Fibroblast of skin of left quadriceps (primary cell): ENCODE data around the gene ENOX2.

Experiments
- DNase-seq, 2 experiments: peaks; one replicate each; pipeline ENCODE4 v3.0.0-alpha.2; 2013; ENCODE audit warnings: low read depth in 2 of 2

The ENOX2 gene

DNA sequence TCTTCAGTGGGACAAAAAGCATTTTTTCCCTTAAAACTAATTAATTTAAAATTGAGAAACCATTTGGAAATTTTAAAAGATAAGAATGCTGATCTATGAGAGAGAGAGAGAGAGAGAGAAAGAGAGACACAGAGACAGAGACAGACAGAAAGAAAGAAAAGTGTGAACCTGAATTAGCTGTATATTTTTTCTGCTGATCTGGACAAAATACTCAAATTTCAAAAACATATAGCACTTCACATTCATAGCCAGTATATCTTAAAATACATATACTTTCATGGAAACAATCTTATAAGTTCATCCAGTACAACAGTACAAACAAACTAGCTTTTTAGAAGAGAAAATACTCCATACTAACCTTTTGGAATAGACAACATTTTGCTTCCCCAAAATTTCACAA is 18.4 kb downstream of the ENOX2 start:
- DNase-seq = no peak

DNA sequence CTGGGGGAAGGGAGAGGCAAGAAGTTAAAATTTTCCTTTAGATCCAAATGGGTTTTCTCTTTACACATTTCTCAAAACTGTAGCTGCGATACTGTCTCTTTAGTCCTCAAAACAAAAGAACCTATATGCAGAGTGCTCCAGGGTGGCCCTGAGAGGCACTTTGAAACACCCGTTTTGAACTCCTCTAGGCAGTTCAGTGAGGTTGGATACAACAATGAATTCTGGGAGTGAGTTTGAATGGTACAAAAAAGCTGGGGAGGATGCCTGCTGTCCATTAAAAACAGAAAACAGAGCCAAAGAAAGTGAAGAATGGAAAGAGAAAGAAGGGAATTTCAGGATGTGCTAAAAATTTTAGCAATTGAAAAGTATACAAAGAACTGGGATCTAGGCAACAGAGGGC is 23.1 kb downstream of the ENOX2 start:
- no peak for DNase-seq

DNA sequence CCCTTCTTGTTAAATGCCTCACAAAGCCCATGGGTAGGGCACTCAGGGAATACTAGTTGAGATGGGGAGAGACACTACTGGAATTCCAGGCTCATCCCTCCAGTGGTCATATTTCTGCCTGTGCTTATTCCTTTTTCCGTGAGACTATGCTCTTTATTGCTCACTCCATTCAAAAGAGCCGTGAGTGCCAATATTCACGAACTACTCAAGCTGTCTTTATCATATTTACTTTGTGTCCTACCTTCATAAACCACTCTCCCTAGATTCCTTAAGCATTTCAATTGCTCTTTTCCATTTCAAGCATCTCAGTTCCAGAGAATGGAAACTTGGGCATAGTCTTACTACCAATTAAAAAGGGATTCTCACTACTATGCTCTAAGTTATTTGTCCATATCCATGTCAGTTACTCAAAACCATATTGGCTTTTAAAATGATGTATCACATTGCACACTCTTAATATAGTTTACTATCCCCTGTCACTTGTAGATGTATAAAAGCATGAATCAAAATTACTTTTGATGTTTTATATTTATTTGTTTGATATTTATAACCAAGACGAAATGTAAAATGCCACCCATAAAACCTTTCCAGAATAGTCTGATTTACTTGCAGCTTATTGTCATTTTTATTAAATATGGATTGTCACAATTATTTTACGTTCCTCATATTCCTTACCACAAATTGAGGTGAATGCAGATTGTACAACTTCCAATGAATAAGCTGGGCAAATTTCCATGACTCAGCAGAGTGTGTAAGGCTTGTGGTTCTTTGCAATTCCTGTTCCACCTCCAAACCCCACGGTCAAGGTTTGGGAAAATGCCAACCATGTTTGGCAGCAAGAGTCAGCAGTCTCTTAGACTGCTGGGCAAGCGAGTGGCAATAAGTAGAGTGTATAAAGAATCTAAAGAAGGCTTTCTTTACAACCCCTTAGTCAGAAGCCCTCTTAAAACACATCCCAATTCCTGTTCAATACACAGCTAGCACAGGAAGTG is 24.4 kb downstream of the ENOX2 start:
- peak; percentile 74 to 77 for DNase-seq

DNA sequence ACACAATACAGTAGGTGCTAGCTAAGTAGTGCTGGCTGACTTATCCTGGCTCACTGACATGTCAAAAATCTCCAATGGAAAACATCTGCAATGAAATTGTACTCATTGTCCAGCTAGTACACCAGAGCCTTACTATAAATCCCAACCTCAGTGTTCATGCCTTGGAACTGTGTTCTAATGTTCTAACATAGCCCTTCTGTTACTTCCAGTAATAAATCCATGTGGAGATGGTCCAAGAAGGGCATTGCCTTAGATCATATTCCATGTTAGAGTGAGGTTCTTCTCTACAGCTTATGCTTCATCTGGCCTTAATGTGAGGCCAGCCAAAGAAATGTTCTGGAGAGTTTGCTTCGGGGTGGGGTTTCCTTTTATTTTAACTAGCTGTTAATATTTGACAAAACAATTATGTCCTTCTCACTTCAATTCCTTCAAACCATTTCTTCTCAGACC is 25.1 kb downstream of the ENOX2 start:
- no peak for DNase-seq

DNA sequence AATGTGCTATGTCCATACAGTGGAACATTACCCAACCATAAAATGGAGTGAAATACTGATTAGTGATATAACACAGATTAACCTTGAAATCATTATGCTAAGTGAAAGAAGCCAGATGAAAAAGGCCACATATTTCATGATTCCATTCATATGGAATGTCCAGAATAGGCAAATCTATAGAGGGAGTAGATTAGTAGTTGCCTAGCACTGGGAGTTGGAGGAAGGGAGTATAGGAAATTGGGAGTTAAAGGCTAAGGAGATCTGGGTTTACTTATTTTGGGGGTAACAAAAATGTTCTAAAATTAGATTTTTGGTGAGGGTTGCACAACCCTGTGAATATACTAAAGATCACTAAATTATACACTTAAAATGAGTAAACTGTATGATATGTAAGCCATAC is 26.8 kb downstream of the ENOX2 start:
- DNase-seq = no peak

DNA sequence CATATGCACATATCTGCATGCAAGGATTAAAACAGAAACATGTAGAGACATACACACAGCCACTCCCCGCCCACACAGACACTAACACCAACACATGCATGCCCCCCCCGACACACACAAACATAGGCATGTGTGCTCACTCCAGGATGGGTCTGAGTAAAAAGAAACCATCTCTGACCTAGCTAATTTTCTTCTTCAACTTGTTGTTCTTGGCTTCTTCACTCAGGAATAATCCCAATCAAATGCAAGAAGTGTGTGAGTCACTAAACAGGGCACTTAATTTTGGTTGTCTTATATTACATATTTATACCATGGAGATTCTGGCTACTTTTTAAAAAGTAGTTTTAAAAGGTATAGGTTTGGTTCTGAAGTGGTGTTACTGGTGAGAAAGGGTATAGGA is 28.3 kb downstream of the ENOX2 start:
- DNase-seq = no peak

DNA sequence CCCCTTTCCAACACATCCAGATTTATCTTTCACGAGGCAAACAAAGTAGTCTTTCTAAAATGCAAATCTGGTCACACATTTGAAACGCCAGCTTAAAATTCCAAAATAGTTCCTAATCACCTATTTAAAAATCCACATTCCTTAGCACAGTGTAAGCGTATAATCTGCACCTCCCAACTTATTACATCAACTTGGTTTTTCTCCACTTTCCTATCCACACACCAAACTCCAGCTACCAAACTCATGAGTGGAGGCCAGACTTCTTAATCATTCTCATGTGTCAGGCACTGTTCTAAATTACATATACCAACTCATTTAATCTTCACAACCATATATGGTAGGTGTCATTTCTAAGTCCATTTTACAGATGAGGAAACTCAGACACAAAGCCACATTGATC is 33.8 kb downstream of the ENOX2 start:
- DNase-seq = peak in 1 of 2 experiments; percentile 28

DNA sequence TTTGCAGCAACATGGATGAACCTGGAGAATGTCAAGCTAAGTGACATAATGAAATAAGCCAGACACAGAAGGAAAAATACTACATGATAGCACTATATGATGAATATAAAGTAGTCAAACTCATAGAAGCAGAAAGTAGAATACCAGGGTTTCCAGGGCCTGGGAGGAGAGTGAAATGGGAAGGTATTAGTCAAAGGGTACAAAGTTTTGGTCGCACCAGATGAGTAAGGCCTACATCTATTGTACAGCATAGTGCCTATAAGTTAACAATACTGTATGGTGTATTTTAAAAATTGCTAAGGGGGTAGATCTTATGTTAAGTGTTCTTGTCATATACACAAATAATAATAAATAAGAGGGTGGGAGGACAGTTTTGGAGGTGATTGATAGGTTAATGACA is 41.5 kb downstream of the ENOX2 start:
- no peak for DNase-seq

DNA sequence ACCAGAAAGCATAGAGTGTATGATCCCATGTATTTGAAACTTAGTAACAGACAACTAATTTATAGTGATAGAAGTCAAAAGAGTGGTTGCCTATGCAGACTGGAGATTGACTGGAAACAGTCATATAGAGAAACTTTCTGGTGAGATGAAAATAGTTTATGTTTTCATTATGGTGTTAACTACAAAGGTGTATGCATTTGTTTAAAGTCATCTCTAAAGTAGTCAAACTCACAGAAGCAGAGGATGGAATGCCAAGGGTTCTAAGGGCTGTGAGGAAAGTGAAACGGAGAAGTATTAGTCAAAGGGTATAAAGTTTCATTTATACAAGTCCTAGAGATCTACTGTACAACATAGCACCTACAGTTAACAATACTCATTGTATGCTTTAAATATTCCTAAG is 45.8 kb downstream of the ENOX2 start:
- no peak for DNase-seq

DNA sequence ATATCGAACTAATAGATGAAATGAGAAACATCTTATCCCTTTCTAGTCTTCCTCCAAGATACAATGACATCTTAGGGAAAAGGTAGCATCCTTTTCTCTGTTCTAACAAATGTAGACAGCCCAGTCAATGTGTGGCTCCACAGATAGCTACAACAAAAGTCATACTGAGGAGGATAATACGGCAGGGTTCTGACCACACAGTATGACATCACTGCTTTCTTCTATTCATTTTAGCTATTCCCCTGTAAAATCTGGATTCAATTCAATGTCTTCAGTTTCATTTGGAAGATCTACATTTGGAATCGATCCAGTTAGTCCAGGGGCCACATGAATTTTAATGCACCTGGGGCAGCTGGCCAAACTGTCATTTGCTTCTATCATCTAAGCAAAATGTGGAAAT is 51.4 kb downstream of the ENOX2 start:
- no peak for DNase-seq

DNA sequence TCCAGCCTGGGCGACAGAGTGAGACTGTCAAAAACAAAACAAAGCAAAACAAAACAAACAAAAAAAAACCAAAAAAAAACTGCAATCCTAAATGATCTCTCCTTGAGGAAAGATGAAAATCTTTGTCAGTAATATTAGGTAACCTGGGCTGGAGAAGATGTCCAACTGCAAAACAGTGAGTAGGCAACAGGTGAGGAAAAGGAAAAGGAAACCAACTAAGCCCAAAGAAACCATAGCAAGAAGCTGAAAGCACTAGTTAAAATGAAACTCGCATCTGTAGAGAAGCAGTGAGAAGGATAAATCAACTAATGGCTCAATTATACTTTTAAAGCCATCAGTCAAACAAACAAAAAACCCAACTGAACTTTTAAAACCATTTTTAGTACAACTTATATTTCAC is 54.2 kb downstream of the ENOX2 start:
- DNase-seq = no peak

DNA sequence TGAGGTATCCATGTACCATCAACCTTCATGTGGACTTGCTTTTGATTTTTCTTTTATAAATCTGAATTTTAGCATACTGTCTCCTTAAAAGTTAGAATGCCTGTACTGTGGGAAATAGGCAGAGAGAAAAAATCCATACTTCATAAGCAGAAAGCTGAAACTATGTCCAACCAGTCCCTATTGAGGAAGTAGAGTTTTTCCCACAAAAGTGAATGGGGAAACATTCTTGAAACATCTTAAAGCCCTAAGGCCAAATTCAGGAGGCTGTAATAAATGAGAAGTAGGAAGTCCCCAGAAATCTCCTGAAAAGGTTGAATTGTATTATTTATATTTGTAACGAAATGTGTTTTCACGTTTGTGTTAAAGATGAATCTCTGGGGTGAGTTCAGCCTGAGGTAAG is 56.3 kb downstream of the ENOX2 start:
- DNase-seq = no peak

DNA sequence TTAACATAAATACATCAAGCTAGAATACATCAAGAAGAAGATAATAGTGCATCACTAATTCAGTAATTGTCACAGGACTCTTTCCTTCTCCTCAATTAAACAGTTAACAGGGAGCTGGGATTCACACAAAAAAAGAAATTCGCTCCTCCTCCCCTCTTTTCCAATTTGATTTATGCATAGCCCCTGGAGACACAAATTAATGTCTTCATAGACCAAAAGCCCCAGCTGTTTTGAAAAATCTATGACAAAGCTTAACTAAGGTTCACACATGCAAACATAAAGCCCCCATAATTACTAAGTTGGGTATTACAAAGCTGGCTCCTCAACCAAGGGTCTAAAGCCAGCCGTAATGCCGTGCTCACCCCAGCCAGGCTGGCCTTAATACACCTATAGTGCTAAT is 61.2 kb downstream of the ENOX2 start:
- no peak for DNase-seq

DNA sequence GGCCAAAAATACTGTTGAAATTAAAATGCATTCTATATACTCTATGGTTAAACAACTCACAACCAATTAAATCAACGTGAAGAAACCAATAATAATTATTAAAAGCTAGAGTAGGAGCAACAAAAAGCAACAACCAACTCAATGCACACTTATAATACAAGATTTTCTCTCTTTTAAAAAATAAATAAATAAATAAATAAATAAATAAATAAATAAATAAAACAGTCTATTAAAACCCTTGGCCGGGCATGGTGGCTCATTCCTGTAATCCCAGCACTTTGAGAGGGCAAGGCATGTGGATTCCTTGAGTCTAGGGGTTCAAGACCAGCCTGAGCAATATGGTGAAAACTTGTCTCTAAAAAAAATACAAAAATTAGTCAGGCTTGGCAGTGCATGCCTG is 62.7 kb downstream of the ENOX2 start:
- DNase-seq = no peak

DNA sequence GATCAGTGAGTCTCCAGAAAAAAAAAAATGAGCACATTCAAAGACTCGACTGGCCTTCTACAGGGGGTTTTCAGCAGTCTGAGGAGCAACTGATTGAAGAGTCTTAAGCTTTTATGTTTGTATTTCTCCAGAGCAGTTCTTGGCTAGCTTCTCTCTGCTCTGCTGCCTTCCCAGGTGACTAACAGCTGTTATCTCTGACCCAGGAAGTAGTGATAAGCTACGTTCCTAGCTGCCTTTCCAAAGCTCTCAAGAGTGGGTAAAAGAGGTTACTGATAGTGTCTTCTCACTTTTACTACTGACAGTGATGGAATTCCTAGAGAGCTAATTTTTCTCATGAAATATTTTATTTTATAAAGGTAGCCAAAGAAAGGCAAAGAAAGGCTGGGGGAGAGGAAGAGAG is 66.6 kb downstream of the ENOX2 start:
- DNase-seq = no peak

DNA sequence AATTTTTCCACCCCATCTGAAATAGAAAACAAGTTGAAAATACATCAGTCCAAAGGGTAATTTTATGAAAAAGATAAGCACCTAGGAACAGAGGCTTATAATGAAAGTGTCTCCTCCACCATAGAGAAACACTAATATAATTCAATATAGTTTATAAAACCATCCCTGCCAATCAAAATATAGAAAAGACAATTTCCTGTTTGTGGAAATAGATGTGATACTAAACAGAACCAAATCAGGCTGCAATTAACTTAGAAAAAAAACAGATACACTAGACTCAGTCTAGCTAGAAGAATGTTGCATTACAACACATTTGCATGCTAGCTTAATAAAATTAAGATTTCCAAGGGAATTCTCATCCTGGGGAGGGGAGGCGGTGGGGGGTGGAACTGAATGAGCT is 68.2 kb downstream of the ENOX2 start:
- no peak for DNase-seq

DNA sequence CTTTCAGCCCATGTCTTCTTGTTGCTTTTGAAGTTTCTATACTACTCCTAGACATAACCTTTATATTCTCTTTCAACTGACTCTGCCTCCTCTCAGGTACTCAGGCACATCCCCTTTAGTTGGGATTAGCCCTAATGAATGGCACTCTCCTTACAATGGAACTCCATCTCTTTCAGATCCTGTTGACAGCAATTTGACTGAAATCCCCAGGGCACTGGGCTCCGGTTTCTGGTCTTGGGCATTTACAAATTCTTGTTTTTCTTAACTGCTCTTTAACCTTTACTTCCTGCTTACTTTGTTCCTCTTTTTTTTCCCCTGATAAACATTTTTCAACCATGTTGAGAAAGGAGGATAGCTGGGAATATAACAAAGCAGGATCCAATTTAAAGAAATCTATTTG is 68.9 kb downstream of the ENOX2 start:
- no peak for DNase-seq

DNA sequence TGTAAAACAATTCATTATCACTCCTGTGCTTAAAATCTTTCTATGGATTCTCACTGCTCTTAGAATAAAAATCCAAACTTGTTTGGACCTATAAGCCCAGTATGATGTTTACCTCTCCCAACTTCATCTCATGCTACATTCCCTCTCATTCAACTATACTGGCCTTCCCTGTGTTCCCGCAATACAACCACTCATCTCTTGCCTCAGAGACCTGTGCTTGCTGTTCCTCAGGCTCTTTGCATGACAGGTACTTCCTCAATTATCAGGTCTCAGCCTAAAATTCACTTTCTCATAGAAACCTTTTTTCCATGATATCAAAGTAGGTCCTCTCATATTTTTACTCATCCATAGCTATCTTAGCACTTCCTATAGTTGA is 71.7 kb downstream of the ENOX2 start:
- no peak for DNase-seq

DNA sequence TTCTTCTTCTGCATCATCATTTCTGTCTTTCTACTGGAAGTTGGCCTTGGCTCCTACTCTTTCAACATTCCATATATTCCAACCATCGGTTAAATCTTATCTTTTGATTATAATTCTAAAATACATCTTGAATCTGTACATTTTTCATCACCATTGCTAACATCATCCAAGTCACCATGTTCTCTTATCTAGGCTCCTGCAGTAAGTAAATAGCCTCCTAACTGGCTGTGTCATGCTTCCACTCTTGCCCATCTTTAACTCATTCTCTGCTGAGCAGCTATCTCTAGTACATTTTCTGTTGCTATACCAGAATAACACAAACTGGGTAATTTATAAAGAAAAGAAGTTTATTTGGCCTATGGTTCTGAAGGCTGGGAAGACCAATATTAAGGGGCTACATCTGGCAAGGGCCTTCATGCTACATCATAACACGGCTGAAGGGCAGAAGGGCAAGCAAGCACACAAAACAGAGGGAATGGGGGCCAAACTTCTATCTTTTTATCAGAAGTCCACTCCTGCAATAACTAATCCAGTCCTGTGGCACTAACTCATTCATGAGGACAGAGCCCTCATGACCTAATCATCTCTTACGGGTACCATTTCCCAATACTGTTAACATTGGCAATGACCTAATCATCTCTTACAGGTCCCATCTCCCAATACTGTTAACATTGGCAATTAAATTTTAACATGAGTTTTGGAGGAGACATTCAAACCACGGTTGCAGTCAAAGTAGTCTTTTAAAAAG is 72.2 kb downstream of the ENOX2 start:
- no peak for DNase-seq

DNA sequence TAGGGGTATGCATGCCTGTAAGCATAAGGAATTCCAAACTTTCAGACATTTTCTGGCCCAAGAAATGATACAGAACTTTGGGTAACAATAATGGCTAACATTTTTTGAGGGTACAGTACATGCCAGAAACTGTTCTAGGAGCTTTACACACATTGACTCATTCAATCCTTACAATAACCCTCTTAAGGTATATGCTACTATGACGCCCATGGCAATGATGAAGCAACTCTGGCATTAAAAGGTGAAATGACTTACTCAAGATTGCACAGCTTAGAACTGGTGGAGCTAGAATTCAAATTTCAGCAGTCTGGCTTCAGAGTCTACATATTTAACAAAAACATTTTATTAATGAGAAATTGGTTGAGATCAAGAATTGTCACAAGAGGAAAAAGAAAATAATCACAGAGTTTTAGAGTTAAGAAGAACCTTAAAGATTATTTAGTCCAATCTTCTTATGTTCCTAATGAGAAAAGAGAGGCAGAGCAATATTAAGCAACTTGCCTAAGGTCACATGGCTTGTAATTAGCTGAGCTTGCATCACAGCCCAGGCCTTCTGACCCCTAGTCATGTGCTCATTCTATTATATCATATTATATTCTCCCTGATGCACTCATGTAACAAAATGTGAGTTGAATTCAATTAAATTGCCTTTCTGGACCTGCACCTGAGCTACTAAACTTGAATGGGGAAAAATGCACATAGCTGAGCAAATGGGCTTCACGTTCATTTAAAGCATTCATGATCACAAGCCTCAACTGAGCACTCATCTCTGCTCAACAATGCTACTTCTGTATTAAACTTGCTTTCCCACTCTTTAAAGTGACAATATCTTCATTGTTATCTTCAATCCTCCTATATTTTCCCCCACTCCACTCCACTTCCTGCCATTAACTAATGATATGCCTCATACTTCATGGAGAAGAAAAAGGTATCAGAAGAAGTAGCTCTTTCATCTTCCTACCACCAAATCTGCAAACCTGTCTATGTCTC is 73.2 kb downstream of the ENOX2 start:
- no peak for DNase-seq

DNA sequence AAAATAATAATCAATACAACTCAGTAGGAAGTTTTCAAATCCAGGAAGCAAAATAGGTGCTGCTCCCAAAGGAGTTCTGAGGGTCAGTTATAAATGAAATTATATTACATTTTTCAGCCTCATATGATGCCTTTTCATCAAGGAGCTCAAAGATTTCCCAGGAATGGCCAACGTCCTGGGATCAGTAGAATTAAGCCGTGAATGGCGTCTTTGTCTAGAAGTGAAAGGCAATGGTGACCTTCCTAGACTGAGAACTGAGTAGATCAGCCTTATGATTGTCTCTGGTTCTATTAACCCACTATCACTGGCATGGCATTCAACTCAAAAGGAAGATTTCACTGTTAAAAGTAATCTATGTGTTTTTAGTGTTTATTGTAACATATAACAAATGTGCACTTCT is 74.4 kb downstream of the ENOX2 start:
- DNase-seq = no peak

DNA sequence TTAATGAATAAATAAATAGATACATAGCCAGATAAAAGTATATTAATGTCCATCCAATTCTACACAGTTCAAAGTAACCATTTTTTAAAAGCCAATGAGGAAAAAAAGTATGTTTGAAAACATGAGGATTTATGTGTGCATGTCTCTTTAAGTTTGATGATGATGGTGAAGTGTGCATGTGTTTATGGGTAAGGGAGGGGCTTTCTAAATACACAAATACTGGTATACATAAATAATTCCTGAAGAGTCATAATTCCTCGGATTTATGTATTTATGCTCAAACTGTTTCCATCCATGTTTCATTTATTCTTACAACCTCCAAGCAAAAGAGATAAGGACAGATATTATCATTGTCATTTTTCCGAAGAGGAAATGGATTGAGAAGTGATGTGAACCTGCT is 75.4 kb downstream of the ENOX2 start:
- DNase-seq = no peak
